ENCODE results near the gene BIRC3. TPM values are rescaled to one million over a fixed set of nuclear protein-coding genes. Genes with fewer than 3 reads are reported as not detected.

Gene BIRC3
- total RNA-seq = 3.3 and 8.3 TPM in 2 replicates

DNA sequence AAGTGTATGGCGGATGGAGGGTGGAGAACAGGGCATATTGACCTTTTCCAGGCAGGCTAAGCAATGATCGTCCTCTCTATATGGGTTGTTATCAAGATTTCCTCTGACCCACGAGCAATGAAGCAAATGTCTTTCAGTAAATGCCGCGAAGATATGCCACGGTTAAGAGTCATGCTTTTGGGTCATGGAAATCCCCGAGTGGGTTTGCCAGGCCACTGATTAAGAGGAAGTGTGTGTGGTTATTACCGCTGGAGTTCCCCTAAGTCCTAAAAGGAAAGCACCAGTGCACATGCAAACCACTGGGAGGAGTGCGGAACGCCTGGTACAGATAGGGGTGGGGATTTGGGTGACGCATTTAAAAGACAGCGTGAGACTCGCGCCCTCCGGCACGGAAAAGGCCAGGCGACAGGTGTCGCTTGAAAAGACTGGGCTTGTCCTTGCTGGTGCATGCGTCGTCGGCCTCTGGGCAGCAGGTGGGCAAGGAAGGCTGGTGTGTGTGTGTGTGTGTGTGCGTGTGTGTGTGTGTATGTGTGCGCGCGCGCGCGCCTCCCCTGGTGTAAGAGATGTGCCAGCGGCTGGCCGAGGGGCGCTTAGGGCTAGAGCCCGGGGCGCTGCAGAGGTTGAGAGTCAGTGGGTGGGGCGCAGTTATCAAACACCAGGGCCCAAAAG is at the start of gene BIRC3:
TSS of gene BIRC3 (plus strand) at position 386 of the 669 bp plus-strand sequence. CDS start 7,026 bp downstream, outside the sequence.

DNA sequence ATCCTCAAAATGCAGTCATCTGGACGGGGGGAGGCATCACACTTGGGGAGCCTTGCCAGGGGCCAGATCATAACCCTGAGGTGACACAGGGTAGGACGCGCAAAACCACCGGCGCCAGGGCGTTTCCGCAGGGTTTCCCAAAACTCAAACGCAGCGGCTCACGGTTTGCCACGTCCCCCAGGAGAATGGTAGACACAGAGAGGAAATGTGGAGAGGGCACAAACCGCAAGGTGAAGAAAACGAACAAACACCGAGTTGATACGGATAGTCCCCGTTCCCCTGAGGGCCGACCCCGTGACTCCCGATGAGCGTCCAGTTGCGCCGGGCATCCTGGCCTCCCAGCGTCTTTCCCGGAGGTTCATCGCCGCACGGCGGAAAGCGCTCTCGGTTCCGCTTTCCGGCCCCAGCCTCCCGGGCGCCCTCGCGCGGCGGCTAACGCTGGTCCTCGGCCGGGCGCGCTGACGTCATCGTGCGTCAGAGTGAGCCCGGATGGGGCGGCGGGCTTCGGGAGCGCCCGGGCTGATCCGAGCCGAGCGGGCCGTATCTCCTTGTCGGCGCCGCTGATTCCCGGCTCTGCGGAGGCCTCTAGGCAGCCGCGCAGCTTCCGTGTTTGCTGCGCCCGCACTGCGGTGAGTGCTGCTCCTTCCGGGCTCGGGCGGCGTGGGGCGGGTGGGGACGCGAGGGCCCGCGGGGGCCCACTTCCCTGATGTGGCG is 29.6 kb downstream of the BIRC3 start, which contains the start of gene BIRC2:
TSS of gene BIRC2 (plus strand) at position 467 of the 714 bp plus-strand sequence. CDS start 2,641 bp downstream, outside the sequence.

Small RNAs within 50 kb of the gene (small RNA-seq; reads per million reads assigned to genes)
- gene AP000942.3 = not detected
- not detected for gene AP000942.4
- gene RNU6-952P = not detected

Other genes with a start within 250 kb of the BIRC3 start
- 171 and 172 TPM in 2 replicates for gene YAP1, start 207.0 kb upstream of the BIRC3 start, total RNA-seq
- 79.7 and 103 TPM in 2 replicates for gene BIRC2, start 29.7 kb downstream of the BIRC3 start, total RNA-seq
- 143 and 165 TPM in 2 replicates for gene TMEM123, start 135.3 kb downstream of the BIRC3 start, total RNA-seq
- gene MMP7, start 213.3 kb downstream of the BIRC3 start, total RNA-seq = not detected in 2 replicates